ENCODE measurements around the gene CLDN6. TPM values are rescaled to one million over a fixed set of nuclear protein-coding genes. Genes with fewer than 3 reads are reported as not detected.
A peak's percentile ranks its signal among the peaks of the same experiment; 100 is the strongest.

The CLDN6 gene
- total and polyA plus RNA-seq, 2 of the 13 experiments (the other 11 are each of a cell fraction or from before 2014, with no cell fraction given): 5.9 to 7.6 TPM

DNA sequence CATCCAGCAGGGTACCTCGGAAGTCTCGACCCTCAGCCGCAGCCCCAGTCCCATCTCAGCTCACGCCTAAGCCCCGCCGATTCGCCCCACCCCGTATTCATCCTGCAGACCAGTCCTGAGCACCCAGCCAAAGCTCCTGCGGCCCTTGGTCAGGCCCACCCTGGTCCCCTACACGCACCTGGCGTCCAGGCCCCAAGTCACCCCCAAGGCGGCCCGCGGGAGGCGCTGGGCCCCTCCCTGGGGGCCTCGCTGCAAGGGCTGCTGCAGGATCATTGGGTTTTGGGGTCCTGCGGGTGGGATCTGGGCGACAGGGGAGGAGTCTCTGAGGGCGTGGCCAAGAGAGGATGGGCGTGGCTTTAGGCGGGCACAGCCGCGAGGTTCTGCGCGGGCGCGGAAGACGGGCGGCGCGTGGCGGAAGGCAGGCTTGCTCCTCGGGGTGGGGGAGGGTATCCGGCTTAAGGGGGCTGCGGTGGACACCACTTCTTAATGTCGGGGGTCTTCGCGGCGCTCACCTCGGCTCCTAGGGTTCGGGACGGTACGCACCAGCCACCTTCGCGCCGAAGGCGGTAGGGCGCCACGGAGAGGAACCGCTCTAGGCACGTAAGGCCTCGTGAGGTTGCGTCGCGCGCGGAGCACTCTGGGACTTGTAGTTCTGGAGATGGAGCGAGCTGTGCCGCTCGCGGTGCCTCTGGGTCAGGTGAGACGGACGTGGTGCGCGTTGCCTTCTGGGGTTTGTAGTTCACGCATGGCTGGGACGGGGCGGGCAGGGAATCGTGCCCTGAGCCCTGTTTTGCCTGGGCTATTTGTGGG lies 5.9 kb upstream of the CLDN6 start, which contains the start of the genes HCFC1R1 and THOC6 (continued):
- TF ChIP-seq BCLAF1 (IDR thresholded peaks at IDR 0.05) (no peak), DNMT3B (CRISPR knock-in tag; conservative IDR thresholded peaks at IDR 0.05) (no peak), ZSCAN25 (CRISPR knock-in tag; IDR thresholded peaks at IDR 0.05) (peak; percentile 58; the same call in 1 of the 2 replicates), SIX4 (CRISPR knock-in tag; IDR thresholded peaks at IDR 0.05) (peak; percentile 59; the same call in 1 of the 2 replicates), ZNF230 (CRISPR knock-in tag; IDR thresholded peaks at IDR 0.05) (peak; percentile 87; the same call in 1 of the 2 replicates), ZNF616 (CRISPR knock-in tag; IDR thresholded peaks at IDR 0.05; ENCODE audit: low read depth) (no peak), ZZZ3 (CRISPR knock-in tag; IDR thresholded peaks at IDR 0.05; ENCODE audit: borderline replicate concordance) (0 out of 2 replicates have a peak, but pooled peaks have one; percentile 53), FLYWCH1 (CRISPR knock-in tag; IDR thresholded peaks at IDR 0.05) (no peak), CREM (IDR thresholded peaks at IDR 0.05) (peak; percentile 98), CREM (CRISPR knock-in tag; IDR thresholded peaks at IDR 0.05) (no peak; the same call in 1 of the 2 replicates), FOXK2 (IDR thresholded peaks at IDR 0.05) (no peak), PCBP1 (IDR thresholded peaks at IDR 0.05; ENCODE audit: borderline replicate concordance, low read depth, low read length) (peak; percentile 96), ZBTB38 (CRISPR knock-in tag; IDR thresholded peaks at IDR 0.05) (peak; percentile 51), ERF (CRISPR knock-in tag; IDR thresholded peaks at IDR 0.05) (peak; percentile 86; the same call in 1 of the 2 replicates), SMYD3 (CRISPR knock-in tag; IDR thresholded peaks at IDR 0.05) (peak; percentile 92), SOX13 (IDR thresholded peaks at IDR 0.05) (no peak), SOX13 (CRISPR knock-in tag; conservative IDR thresholded peaks at IDR 0.05 in 1 of 2, IDR thresholded peaks at IDR 0.05 in 1 of 2) (peak in 1 of 2 experiments; percentile 42; a peak in 3 of 4 replicates), TBL1XR1 (IDR thresholded peaks at IDR 0.05; ENCODE audit: borderline replicate concordance, low read length, partially characterized antibody) (peak; percentile 56), ZNF333 (CRISPR knock-in tag; IDR thresholded peaks at IDR 0.05; ENCODE audit: borderline replicate concordance) (no peak), POLR2G (IDR thresholded peaks at IDR 0.05; ENCODE audit: low read depth, low read length) (peak; percentile 97), TBP (CRISPR knock-in tag; IDR thresholded peaks at IDR 0.05) (no peak), ZNF724P (CRISPR knock-in tag; IDR thresholded peaks at IDR 0.05; ENCODE audit: borderline replicate concordance) (no peak)
- TF ChIP-seq, protein P1, sequence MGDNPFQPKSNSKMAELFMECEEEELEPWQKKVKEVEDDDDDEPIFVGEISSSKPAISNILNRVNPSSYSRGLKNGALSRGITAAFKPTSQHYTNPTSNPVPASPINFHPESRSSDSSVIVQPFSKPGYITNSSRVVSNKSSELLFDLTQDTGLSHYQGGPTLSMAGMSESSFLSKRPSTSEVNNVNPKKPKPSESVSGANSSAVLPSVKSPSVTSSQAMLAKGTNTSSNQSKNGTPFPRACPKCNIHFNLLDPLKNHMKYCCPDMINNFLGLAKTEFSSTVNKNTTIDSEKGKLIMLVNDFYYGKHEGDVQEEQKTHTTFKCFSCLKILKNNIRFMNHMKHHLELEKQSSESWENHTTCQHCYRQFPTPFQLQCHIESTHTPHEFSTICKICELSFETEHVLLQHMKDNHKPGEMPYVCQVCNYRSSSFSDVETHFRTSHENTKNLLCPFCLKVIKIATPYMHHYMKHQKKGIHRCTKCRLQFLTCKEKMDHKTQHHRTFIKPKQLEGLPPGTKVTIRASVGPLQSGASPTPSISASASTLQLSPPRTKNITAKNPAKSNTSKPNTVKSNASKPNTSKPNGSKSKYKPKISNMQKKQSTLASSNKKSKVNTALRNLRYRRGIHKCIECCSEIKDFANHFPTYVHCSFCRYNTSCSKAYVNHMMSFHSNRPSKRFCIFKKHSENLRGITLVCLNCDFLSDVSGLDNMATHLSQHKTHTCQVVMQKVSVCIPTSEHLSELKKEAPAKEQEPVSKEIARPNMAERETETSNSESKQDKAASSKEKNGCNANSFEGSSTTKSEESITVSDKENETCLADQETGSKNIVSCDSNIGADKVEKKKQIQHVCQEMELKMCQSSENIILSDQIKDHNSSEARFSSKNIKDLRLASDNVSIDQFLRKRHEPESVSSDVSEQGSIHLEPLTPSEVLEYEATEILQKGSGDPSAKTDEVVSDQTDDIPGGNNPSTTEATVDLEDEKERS (CRISPR knock-in tag; IDR thresholded peaks at IDR 0.05): peak; percentile 57; the same call in 1 of the 2 replicates
- TF ChIP-seq, protein P2, sequence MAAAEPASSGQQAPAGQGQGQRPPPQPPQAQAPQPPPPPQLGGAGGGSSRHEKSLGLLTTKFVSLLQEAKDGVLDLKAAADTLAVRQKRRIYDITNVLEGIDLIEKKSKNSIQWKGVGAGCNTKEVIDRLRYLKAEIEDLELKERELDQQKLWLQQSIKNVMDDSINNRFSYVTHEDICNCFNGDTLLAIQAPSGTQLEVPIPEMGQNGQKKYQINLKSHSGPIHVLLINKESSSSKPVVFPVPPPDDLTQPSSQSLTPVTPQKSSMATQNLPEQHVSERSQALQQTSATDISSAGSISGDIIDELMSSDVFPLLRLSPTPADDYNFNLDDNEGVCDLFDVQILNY (CRISPR knock-in tag; conservative IDR thresholded peaks at IDR 0.05): peak; percentile 61; the same call in 1 of the 2 replicates
